ENCODE measurements around the gene SYTL3.
"Not testable (repeated sequence)": the region's sequence is repeated elsewhere in the genome, so short reads cannot be mapped to it uniquely, and the experiment has no call there.

The SYTL3 gene

DNA sequence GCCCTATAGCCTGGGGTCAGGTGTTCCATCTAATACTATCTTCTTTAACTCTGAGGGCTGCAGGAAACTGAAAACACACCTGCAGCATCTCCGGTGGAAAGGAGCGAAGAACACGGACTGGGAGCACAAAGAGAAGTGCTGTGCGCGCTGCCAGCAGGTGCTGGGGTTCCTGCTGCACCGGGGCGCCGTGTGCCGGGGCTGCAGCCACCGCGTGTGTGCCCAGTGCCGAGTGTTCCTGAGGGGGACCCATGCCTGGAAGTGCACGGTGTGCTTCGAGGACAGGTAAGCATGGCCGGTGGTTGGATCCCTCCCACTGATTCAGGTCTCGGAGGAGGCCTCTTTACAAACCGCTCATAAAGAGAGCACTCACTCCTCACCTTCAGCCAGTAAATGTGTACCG is 15.5 kb downstream of the SYTL3 start:
- no peak for DNase-seq

GRCh38 chr6:158666628-158667359 is 16.9 kb downstream of the SYTL3 start:
- no peak for DNase-seq

GRCh38 chr6:158667360-158667981 is 17.6 kb downstream of the SYTL3 start:
- no peak for DNase-seq

GRCh38 chr6:158668707-158669103 is 18.9 kb downstream of the SYTL3 start:
- no peak for DNase-seq

DNA sequence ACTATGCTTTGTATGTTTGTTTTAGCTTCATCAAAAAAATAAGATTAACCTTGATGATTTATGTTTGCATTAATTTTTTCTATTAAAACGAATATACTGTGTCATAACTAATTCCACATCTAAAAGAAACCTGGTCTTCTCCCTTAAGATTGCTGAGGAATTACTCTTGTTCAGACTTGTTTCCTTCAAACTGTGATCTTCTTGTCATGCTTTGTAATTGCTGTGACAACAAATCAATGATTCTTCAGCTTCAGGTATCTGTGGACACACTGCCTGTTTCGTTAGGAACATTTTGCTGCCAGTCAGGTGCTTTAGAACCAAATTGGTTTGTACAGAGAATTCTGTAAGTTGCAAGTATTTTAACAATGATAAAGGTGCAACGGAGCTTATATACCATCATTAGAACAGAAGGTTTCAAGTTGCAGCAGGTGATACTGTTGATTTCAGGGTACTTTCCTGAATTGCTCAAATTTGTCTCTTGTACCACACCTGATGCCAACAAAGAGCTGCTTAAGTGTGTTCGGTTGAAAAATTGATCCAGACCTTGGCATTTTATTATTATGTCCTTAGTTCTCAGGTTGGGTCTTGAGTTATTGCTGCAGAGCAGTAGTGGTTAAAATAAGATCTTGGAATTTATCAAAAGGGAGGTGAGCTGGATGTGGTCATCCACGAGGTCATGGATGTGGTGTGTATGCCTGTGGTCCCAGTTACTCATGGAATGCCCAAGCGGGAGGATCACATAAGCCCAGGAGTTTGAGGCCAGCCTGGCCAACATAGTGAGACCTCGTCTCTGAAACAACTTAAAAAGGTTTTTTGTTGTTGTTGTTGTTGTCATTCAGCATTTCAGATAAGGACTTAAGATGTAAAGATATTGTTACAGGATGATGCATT is 19.5 kb downstream of the SYTL3 start:
- DNase-seq: no peak

GRCh38 chr6:158672119-158672518 is 22.3 kb downstream of the SYTL3 start:
- DNase-seq: not testable (repeated sequence)

DNA sequence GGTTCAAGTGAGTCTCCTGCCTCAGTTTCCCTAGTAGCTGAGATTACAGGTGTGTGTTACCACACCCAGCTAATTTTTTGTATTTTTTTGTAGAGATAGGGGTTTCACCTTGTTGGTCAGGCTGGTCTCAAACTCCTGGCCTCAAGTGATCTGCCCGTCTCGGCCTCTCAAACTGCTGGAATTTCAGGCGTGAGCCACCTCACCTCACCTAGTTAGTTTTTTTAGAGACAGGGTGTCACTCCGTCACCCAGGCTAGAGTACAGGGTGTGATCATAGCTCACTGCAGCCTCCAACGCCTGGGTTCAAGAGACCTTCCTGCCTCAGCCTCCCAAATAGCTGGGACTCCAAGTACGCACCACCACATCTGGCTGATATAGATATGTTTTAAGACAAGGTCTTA is 22.9 kb downstream of the SYTL3 start:
- DNase-seq: no peak

DNA sequence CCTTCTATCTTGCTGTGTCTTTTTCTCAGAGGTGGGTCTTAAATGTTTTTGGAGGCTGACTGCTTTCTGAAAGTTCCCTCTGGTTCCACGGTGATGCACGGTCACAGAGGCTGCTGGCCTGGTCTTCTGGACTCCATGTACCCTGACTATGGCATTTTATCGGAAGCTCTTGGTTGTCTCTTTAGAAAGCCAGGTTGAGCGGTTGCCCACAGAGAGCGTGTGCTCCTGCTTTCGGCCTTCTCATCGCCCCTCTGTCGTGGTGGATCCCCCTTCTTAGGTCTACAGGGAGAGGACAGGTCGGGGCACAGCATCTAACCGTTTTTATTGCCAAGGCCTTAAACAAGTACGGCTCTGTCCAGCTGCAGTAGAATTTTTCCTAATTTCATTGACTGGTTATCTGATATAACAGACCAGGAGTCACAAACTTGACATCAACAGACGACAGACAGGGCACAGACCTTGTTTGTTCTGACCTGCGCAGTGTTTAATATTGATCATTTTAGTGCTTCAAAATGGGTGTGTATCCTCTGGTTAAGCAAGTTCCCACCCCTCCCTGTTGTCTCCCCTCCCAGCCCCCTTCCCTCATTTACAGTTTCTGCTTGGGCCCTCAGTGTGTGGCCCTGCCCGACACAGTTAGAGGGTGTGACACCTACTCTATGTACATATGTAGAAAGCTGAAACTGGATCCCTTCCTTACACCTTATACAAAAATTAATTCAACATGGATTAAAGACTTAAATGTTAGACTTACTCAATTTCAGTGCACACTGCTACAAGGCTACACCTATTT is 24.7 kb downstream of the SYTL3 start:
- DNase-seq: no peak

DNA sequence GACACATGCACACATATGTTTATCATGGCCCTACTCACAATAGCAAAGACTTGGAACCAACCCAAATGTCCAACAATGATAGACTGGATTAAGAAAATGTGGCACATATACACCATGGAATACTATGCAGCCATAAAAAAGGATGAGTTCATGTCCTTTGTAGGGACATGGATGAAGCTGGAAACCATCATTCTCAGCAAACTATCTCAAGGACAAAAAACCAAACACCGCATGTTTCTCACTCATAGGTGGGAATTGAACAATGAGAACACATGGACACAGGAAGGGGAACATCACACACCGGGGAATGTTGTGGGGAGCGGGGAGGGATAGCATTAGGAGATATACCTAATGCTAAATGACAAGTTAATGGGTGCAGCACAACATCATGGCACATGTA is 27.2 kb downstream of the SYTL3 start:
- DNase-seq: not testable (repeated sequence)

DNA sequence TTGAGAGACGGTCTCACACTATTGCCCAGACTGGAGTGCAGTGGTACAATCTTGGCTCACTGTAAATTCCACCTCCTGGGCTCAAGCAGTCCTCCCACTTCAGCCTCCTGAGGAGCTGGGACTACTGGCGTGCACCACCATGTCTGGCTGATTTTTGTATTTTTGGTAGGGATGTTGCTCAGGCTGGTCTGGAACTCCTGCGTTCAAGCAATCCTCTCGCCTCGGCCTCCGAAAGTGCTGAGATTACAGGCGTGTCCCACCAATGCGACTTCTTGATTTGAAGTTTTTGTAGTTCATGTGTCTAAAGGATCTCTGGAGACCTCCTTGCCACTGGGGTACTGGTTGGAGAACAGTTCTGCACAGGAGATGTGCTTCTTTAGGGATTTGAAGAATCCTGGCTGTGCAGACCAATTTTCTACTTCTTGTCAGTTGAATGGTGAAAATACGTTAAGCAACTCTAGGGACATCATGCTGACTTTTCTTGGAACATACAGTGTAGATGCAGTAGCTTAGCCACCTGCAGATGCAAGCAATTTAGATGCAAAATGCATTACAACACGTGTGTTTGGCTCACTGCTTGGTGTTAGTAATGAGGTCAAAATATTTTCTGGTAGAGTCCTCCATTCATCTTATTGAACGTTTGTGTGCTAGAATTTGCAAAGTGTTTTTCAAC is 28.2 kb downstream of the SYTL3 start:
- DNase-seq: no peak

GRCh38 chr6:158680015-158680414 is 30.2 kb downstream of the SYTL3 start:
- no peak for DNase-seq

GRCh38 chr6:158680481-158680880 is 30.6 kb downstream of the SYTL3 start:
- no peak for DNase-seq

DNA sequence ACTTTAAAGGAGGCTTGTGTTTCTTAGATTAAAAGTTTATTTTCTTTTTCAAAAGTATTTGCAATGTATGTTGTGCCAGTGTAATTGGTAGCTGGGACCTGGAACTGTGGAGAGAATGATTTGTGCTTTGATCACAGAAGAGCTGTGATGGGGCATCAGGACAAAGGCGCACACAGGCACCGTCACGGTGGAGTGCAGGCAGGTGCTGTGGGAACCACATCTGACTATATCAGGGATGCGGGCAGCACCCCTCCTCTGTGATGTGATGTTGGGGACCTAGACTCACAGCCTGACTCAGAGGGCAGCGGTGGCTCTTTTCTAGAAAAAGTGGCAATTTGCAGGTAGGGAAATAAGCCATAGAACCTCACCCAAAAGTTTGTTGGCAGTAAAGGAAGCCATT is 34.5 kb downstream of the SYTL3 start:
- DNase-seq: no peak

- DNase-seq: no peak
Observed at GRCh38 chr6:158684745-158685324, 35.0 kb downstream of the SYTL3 start.

DNA sequence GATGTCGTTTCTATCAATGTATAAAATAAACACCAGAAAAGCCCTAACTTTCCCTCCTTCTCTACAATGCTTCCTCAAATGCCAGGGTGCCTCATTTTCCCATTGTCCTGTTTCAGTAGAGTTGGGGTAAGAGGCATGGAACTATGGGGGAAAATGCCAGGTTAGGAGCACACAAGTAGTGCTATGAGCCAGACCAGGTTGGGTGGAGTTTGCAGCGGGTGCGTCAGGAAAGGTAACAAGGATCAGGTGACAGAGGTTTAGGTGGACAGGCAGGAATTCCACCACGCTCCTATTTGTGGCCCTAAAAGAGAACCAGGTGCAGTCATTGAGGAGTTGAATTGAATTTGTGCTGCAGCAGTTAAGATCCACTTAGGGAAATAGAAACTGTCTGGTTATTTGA is 36.5 kb downstream of the SYTL3 start:
- DNase-seq: no peak

DNA sequence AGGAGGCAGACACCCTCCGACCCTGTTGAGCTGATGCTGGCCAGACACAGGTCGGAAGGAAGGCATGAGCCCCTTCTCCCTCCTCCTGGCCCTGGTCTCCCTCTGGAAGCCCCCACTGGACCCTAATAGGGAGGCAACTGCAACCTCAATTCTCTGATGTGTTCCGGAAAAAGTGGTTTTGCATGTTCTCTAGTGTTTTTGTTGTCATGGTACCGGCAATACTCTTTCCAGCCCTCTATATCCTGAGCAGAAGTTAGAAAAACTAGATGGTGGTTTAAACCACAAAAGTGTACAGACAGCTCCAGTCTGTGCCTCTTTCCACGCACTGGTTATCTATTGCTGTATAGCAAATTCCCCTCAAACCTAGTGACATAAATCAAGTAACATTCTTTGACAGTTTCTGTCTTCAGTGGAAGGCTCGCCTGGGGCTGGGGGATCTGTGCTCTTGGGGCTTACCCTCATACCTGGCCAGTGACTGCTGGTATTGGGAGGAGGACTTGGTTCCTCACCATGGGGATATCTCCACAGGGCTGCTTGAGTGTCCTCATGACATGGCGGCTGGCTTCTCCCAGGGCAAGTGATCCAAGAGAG is 37.0 kb downstream of the SYTL3 start:
- peak; percentile 24 to 27 for DNase-seq

GRCh38 chr6:158687506-158687905 is 37.7 kb downstream of the SYTL3 start:
- no peak for DNase-seq

DNA sequence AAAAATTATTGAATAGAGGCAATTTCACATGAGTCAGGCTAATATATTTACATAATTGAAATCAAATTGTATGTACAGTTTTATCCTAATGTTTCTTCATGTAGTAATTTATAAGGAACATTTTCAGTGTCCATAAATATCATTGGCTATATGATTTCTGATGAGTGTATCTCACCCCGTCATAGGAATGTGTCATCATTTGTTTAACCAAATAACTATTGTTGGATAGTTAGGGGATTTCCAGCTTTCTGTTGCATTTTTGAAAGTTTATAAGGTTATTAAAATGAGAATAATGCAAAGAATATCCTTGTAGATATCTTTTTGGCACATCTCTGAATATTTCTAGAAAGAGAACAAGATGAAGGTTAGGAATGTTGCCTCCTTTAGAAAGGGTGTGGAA is 39.0 kb downstream of the SYTL3 start:
- no peak for DNase-seq

GRCh38 chr6:158694913-158695312 is 45.1 kb downstream of the SYTL3 start:
- no peak for DNase-seq

DNA sequence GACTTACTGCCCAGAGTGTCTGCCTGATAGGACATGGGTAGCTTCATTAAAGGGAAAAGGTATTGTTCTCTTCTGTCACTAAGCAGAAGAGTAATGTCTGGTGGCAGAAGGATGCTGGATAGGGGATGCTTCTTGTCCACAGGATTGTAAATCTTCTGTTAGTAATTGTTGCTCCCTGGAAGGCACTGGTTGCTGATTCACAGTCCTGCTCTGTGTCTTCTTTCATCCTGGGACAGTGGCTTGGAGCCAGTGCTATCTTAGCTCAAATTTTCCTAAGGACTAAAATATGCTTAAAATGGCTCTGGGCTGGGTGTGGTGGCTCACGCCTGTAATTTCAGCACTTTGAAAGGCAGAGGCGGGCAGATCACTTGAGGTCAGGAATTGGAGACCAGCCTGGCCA is 48.0 kb downstream of the SYTL3 start:
- DNase-seq: no peak

DNA sequence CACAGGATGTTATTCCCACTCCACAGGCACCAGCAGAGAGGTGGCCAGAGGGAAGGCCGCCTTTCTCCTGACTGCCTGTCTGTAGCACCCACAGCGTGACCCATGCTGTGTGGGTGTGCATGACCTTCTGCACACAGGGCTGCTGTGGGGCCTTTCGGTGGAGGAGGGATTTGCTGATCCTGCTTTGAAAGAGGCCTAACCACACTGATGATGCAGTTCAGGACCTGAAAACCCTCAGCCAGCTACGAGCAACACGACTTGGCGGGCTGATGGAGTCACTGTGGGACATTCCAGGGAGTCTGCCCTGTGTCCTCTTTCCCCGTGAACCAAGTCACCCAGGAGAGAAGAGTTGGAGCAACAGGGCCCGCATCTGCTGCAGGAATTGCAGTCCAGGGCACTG is 49.1 kb downstream of the SYTL3 start:
- DNase-seq: no peak

GRCh38 chr6:158701268-158701667 is 51.4 kb downstream of the SYTL3 start:
- DNase-seq: not testable (repeated sequence)
